Fibroblast of lung (primary cell): ENCODE measurements around the gene PMIS2.

Experiments used
- EZH2 ChIP-seq: IDR thresholded peaks from 2 replicates; pipeline ENCODE4 v1.5.1; 2012; ENCODE audit warnings: low read length, control low read depth, mild to moderate bottlenecking; ENCODE audit errors: missing control alignments
- TF ChIP-seq, protein P1 (sequence below), 2 donors: IDR thresholded peaks in 1 of 2; conservative IDR thresholded peaks in 1 of 2; 1 replicate in 1 of 2; 2 replicates in 1 of 2; pipeline ENCODE4 v1.5.1; 2011 to 2012; ENCODE audit warnings: low read length in 2 of 2, control low read depth in 1 of 2, inconsistent platforms in 1 of 2, low read depth in 1 of 2, mild to moderate bottlenecking in 1 of 2

DNA sequence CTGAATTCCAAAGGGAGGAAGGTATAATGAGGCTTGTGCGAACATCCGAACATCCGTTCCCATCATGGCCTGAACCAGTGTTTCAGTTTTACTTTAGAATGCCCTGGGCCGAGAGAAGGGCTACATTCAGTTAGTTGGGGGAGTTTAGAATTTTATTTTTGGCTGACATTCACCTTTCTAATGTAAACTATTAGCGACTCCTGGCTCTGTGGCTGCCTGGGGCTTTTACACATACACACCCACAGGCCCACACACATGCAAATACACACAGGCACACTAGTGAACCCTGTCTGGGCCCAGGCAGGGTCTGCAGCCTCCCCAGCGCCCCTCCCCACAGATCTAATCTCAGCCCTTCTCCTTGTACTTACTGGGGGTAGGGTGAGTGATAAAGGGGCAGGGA lies 46.7 kb upstream of the PMIS2 start:
- TF ChIP-seq, protein P1, sequence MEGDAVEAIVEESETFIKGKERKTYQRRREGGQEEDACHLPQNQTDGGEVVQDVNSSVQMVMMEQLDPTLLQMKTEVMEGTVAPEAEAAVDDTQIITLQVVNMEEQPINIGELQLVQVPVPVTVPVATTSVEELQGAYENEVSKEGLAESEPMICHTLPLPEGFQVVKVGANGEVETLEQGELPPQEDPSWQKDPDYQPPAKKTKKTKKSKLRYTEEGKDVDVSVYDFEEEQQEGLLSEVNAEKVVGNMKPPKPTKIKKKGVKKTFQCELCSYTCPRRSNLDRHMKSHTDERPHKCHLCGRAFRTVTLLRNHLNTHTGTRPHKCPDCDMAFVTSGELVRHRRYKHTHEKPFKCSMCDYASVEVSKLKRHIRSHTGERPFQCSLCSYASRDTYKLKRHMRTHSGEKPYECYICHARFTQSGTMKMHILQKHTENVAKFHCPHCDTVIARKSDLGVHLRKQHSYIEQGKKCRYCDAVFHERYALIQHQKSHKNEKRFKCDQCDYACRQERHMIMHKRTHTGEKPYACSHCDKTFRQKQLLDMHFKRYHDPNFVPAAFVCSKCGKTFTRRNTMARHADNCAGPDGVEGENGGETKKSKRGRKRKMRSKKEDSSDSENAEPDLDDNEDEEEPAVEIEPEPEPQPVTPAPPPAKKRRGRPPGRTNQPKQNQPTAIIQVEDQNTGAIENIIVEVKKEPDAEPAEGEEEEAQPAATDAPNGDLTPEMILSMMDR (conservative IDR thresholded peaks at IDR 0.05 in 1 of 2, IDR thresholded peaks at IDR 0.05 in 1 of 2; ENCODE audit: low read depth in 1 of 2, low read length in 2 of 2) = no peak
- TF ChIP-seq EZH2 = no peak
